GM19438 (cell line): Measurements from ENCODE around the gene UQCRQ.

Experiments
- ATAC-seq: cut with Tn5 transposase; IDR thresholded peaks from one replicate; pipeline ENCODE4 v1.9.1; 2021; ENCODE audit warnings: low read depth; ENCODE audit not compliant: unreplicated experiment

The UQCRQ gene

DNA sequence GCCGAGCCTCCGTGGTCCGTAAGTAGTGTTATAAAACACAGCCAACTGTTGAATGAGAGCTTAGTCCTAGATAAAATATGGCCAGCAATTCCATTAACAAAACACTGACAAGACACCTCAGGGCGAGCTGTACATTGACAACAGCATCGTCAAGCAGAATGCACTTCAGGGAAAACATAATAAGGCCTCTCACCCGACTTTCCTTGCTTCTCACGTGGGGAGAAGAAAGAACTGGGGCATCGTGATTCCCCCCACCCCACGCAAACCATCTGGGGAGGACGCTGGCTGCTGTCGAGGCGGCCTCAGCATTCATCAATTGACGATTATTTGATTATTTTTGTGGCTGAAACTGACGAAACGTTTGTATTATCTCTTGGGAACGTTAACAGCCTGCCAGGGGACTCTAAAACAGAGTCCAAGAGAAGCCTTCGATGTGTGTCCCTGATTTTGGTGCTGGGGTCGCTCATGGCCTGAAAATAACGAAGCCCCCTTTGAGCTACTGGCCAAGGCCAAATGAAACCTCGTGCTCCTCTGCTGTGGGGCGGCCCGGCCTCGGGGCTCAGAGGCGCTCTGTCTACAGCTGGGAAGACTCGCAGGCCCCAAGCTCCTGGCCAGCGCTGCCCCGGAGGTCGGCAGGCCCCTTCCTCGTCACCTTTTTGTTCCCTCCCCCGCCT, 637 bp upstream of the UQCRQ start:
- ATAC-seq: peak; percentile 14

DNA sequence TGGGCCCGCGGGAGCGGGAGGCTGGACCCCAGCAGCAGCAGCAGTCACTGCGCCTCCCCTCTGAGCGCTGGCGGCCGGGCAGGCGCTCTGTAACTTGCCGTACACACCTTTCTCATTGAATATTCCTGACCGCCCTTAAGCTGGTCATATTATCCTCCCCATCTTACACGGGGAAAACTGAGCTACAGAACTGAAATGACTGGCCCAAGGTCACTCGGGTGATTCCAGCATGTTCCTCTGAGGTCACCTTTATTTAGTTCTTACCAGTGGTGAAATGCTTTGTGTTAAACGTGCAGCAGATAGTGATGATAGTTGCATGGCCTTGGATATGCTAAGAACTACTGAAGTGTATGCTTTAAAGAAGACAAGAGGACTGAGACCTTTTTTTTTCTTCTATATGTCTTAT, 607 bp downstream of the UQCRQ start:
- peak; percentile 18 for ATAC-seq

DNA sequence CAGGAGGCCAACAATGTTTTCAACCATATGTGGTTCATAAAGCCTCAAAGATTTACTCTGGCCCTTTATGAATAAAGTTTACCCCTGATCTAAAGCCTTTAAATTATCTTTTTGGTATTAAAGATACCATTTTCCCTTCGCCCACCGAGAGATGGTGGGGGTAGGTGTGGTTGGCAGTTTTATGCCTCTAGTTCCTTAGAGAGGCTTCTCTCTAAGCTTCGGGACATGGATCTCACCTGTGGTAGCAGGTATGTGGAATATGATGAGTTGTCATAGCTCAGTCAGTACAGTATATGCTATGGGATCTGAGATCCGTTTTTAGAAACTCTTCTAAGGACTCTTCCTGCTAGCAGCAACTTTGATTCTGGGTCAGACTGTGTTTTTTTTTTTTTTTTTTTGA, 2.3 kb downstream of the UQCRQ start:
- ATAC-seq: no peak

DNA sequence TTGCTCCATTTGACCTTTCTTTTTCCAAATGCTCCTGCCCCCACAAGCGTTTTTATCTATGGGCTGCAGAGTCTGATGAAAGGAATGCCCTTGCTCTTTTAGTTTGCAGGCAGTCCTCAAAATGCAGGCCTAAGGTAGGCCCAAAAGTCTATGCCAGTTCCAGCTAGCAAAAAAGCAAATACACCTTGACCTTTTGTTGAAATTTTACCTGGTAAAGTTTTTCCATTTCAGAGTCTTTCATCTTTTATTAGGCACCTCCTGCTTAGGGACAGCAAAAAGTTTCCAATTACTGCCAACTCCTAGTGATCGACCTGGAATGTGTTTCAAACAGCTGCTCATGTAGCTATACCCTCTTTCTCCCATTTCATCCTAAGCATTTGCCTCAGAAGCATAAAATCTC, 4.4 kb downstream of the UQCRQ start:
- ATAC-seq: no peak

DNA sequence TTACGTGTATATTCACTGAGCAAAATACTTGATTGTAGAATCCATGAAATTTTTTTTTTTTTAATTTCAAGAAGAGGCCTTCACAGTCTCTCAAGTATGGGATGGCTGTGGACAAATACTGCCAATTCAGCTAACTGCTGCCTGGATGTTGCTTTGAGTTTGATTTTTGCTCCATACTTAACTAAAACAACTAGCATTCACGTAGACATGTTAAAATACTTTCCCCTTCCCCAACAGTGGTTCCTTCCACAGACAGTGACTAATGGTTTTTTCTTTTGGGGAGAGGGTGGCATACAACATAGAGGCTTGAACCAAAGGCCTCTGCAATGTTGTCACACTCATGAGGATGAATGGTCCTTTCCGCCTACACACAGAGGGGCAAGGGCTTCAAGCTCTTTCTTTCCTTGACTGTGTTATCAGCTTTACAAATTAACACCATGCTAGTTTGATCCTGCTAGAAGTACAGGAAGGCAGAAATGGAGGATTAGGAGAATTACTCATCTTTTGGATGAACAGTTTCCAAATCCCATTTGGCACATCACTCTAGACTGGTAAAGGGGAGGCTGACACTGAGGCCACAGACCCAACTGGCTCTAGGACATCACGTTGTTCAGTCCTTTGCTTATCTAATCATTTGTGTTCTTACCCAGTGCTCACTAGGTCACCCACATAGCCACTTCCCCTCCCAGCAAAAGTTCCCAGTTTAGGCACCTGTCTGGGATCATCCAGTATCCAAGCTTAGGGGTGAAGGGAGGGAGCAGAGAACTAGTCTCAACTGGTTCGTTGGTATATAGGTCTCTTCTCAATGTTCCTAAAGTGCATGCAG, 5.2 kb downstream of the UQCRQ start:
- no peak for ATAC-seq

DNA sequence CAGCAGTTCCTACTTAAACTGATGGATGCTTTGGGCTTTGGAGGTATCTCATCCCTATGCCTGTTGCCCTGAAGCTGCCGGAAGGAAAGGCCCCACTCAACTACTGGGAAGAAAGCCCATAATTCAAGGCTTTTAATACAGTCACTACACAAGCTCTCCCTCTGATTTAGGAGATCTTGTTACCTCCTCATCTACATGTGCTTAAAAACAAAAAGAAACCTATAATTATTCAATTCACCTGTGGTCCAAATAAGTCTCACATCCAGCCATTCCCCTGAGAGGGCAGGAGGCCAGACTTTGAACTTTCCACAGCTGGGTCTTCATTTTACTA, 6.3 kb downstream of the UQCRQ start:
- no peak for ATAC-seq

DNA sequence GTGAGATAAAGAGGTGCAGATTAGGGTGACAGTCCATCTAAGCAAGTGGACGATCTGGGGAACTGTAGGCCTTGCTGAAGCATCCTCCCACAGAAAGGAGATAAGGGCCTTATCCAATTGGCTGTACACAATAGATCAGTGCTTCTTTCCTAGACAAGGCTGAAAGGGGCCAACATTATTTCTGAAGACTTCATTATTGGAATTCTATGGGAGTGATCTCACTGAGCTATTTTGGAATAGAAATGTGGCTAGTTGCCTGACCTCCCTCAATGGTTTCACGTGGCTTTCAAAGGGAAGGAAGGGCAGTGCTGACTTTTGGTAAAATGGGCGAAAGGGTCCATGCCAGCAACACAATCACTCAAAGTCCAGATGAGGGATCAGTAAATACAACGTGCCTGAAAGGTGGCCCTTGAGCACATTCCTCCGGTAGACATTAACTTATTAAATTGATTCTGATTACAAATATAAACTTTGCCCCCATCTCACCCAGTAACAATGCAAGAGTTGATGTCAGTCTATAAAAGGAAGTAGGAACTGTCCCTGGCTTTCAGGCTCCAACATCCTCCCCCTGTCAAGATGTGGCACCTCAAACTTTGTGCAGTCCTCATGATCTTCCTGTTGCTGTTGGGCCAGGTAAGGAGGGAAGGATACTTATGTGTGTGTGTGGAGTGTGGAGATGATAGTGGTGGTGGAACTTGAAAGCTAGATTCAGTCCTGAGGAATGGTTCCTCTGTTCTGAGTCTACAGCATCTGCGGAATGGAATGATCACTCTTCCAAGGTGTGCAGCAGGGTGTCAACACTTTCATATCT, 6.9 kb downstream of the UQCRQ start, which contains the start of gene LEAP2:
LEAP2 (plus strand) TSS at position 550 of the 811 bp plus-strand sequence; CDS start at position 577, 27 bp downstream.
- no peak for ATAC-seq

DNA sequence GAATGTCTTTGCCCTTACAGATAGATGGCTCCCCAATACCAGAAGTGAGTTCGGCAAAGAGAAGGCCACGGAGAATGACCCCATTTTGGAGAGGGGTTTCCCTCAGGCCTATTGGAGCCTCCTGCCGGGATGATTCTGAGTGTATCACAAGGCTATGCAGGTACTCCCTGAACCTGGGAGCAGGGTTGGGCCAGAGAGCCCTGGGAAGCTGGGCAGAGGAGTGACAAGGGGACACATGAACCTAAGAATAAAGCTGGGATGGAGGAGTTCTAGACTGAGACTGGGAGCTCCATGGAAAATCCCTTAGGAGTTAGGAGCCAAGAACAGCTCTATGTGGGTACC, 7.5 kb downstream of the UQCRQ start:
- no peak for ATAC-seq

DNA sequence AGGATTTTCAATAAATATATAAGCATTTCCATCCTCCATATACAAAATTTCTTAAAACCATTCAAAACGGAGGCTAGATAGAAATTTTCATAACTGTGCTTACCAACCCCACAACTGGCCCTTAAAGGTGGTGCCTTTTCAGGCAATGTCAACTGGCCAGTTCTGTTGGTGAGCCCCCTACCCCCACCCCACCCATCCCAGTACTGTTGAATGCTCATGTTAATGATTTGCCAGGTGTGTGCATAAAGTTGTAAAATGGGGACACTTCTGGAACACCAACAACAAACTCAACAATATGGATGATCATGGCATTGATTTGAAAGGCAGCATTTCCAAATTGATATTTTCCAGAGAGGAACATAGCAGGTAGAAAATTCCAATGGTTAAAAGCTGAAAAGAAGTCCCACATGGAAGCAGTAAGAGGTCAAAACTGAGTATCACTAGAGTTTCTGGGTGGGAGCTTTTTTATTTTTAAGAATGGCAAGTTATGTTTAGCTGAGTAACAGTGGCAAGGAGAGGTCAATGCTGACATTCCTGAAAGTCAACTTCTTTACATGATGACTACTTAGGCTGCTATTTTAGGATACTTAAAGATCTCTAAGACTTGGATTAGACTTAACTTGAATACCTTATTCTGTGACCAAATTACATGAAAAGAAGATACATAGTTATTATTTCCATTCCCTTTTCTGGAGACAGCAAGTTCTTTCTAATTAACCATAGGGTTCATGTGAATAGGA, 9.7 kb downstream of the UQCRQ start:
- ATAC-seq: no peak

DNA sequence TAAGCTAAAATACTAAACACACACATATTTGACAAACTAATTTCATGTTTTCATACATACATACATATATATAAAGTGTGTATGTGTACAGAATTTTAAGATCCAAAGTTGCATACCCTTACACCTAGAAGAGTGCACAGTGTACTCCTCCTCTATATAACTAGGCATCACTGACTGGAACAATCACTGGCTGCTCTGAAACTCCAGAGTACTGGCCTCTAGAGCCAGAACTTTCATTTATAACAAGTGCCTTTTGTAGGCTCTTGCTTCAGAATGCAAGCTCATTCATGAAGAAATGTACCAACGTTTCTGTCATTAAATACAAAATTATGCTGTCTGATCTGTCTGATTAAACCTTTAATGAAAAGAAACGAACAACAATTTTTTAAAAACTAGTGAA, 11.0 kb downstream of the UQCRQ start:
- no peak for ATAC-seq

DNA sequence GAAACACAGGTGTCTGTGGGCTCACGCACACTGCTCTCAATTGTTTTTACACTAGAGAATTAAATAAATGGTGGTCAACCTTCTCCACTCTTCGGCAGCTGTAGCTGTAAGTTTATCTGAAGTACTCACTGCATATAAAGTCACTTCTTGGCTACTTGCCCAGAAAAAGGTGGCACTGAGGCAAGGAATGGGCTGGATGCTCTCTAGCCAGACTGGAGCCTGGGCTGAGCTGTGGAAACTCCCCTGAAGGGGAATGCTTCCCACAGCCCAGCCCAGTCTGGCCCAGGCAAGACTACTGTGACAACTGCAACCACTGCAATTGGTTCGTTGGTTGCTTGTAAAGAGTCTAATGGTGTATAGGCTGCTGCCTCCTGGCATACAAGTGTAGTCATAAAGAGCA, 11.5 kb downstream of the UQCRQ start:
- no peak for ATAC-seq

DNA sequence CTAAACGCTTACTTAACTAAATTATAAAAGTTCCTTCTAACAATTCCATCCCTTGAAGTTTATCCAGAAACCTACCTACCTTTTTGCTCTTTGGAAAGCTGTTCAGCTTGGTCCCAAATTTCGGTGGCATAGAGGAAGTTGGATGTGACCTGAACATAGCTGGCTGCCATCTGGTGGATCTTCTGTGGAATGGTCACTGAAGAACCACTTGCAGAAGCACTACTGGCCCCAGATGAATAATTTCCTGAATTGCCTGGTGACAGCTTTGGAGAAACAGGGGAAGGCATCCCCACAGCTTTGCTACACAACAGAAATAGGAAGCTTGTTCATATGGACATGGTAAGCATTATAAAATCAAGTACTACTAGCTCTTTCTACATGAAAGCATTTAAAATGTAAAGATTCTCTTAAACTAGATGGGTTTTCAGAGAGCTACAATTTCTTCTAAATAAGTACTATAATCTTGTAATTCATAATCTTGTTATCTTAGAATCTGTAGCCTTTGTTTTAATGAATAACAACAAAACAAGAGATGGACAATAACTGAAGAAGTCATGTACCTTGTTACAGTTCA, 16.9 kb downstream of the UQCRQ start:
- ATAC-seq: no peak

DNA sequence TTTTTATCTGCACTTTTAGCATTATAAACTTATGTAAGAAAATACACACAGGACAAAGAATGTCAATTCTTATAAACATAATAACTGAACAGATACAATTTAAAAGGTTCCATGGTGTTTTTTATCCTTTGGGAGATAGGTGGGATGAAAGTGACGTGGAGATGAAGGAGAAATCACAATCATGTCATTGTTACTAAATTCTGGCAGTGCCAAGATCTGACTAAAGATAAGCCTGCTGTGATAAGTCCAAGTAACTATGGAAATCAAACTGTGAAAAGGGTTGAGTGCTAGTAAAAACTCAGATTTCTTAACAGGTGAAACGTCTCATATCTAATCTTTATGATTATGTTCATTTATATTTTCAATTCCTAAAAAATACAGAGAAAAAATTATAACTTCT, 18.1 kb downstream of the UQCRQ start:
- no peak for ATAC-seq

DNA sequence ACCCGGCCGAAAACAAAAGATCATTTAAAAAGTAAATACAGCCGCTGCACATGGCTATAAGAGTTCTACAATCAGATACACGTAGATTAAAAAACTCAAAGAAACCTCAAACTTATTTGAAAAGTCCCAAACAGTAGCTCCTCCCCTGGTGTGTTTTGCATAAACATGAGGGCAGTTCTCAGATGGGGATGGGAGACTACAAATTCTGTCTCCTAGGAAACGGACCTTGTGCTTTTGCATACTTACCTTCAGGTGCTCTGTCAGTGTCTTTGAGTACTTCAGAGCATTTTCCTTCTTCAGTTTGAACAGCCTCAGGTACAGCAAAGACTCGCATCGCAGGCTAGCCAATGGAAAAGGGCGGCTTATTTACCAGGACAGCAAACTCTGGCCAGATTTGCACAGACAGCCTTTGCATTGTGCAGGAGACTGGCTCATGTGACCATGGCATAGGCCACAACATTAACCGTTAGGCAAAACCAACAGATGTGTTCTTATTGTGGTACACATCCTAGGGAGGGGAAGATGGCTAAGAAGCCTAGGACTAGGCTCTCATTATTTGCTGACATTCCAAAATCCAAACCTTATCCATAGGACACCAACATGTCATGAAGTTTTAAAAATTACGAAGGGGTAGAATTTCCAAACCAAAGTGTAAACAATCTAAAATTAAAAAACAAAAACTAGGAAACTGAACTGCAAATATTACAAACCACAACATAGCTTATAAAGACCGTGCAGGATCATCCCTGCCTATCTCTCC, 19.8 kb downstream of the UQCRQ start:
- ATAC-seq: no peak

DNA sequence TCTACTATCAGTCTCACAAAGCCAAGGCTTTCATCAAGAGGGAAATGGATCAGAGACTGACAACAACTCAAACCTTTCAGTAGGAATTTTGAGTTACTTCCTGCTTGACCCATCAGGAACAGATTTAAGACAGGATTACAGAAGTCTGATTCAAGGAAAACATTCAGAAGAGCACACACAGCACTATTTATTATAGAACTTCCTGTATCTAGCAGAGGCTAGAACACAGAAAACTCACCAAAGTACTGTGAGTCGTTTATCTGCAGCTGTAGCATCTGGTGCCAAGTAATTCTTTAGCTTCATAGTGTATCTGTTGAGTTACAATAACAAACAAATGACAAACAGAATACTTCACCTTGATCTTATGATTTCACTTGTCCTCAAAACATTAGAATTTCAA, 20.8 kb downstream of the UQCRQ start:
- ATAC-seq: no peak

DNA sequence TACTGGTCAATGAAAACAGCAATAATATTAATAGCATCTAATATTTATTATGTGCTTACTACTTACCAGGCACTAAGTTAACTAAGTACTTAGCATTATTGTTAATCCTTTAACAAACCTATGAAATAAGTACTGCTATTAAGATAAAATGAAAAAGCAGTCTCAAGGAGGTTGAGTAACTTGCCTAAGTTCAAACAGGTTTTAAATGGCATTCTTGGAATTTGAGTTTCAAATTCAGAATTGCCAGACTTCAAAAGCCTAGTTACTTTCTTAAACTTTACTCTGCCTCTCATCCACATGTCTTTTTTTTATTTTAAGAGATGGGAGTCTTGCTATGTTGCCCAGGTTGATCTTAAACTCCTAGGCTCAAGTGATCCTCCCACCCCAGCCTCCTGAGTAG, 23.1 kb downstream of the UQCRQ start:
- ATAC-seq: no peak

DNA sequence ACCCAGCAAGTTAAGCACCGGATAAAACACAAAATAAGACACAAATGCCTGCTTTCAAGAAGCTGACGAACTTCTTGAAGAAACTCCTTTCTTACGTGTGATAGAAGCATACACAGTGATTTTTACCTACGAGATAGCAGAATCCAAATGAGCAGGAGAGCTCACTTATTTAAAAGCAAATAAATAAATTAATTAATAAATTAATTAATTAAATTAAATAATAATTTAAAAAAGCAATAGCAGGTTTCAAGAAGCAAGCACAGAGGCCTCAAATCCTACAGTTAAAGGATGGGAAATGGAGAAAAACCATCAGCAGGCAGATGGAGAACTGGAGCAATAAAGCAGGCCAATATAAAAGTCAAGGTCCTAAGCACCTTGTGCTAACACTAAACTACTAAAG, 24.4 kb downstream of the UQCRQ start:
- no peak for ATAC-seq

DNA sequence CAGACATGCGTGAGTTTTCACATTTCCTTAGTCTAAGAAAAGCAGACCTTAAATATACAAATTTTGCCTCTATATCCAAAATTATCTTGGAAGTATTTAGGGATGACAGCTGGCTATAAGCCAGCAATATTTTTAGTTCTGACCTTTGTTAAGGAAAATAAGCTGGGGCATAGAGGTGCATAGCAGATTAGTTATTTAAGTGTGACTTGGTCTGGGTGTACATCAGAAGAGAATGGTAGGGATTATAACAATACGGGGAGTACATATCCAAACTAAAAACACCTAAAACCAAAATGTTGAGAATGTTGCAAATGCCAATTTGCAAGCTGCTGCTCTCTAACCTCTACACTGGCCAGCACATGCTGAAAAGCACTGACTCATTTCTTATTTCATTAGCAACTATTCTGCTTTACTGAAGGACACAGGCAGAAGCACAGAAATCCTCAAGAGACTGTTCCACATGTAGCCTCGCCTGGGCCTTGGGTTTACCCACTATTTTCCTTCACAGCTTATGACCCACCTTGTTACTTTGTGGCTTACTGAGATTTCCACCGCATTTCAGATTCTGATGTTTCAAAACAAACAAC, 29.4 kb downstream of the UQCRQ start:
- no peak for ATAC-seq

DNA sequence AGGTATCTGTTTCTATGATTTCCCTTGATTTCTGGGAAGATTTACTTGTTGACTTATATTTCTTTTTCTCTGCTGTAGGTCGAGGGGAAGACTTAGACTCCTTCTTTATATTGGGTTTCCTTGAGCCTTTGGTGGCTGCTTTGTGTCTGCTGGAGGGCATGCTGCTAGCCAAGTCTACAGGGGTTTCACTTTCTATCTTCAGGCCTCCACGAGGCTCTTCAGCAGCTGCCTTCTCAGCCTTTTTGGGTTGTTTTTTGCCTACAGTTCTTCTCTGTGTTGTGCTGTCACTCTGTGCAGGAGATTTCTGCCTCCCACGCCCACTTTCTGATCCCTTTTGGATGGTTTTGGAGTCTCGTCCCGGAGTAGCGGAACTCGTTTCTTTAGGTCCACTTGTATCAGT, 30.2 kb downstream of the UQCRQ start:
- no peak for ATAC-seq
